ENCODE data around the gene UTS2R.
"Not testable (repeated sequence)": the region's sequence is repeated elsewhere in the genome, so short reads cannot be mapped to it uniquely, and the experiment has no call there.

Gene UTS2R

GRCh38 chr17:82353484-82353883 is 18.1 kb upstream of the UTS2R start:
- H3K27me3 ChIP-seq (ENCODE audit: insufficient read depth, low read length): peaks cover 3% of the 10 kb centered on the region
- peaks cover 15% of the 10 kb centered on the region for H3K4me1 ChIP-seq (ENCODE audit: insufficient read depth, low read length)
- no peak overlapping the region for H3K4me3 ChIP-seq (ENCODE audit: low read length)
- H3K36me3 ChIP-seq (ENCODE audit: insufficient read depth, low read length): no peaks in the 10 kb centered on the region
- H2AFZ ChIP-seq (ENCODE audit: low read depth, low read length): no peak overlapping the region
- no peaks in the 10 kb centered on the region for H3K9me3 ChIP-seq (ENCODE audit: low read length)

- Histone ChIP-seq H3K4me1 (ENCODE audit: insufficient read depth, low read length) (peaks cover 15% of the 10 kb centered on the region), H2AFZ (ENCODE audit: low read depth, low read length) (no peak overlapping the region), H3K27me3 (ENCODE audit: insufficient read depth, low read length) (no peaks in the 10 kb centered on the region), H3K9me3 (ENCODE audit: low read length) (no peaks in the 10 kb centered on the region), H3K4me3 (ENCODE audit: low read length) (no peak overlapping the region), H3K36me3 (ENCODE audit: insufficient read depth, low read length) (no peaks in the 10 kb centered on the region)
Observed at GRCh38 chr17:82354804-82355308, 16.7 kb upstream of the UTS2R start.

GRCh38 chr17:82355770-82356427 is 15.7 kb upstream of the UTS2R start:
- Histone ChIP-seq H3K9me3 (ENCODE audit: low read length) (no peaks in the 10 kb centered on the region), H3K27me3 (ENCODE audit: insufficient read depth, low read length) (no peaks in the 10 kb centered on the region), H3K4me3 (ENCODE audit: low read length) (no peak overlapping the region), H3K36me3 (ENCODE audit: insufficient read depth, low read length) (no peaks in the 10 kb centered on the region), H2AFZ (ENCODE audit: low read depth, low read length) (no peak overlapping the region), H3K4me1 (ENCODE audit: insufficient read depth, low read length) (peaks cover 15% of the 10 kb centered on the region)

- Histone ChIP-seq H3K4me3 (ENCODE audit: low read length) (no peak overlapping the region), H3K27me3 (ENCODE audit: insufficient read depth, low read length) (no peaks in the 10 kb centered on the region), H3K9me3 (ENCODE audit: low read length) (no peaks in the 10 kb centered on the region), H3K4me1 (ENCODE audit: insufficient read depth, low read length) (peaks cover 11% of the 10 kb centered on the region), H3K36me3 (ENCODE audit: insufficient read depth, low read length) (no peaks in the 10 kb centered on the region), H2AFZ (ENCODE audit: low read depth, low read length) (no peak overlapping the region)
Observed at GRCh38 chr17:82356845-82357355, 14.7 kb upstream of the UTS2R start.

GRCh38 chr17:82357394-82357793 is 14.2 kb upstream of the UTS2R start:
- Histone ChIP-seq H3K4me1 (ENCODE audit: insufficient read depth, low read length) (peaks cover 11% of the 10 kb centered on the region), H3K4me3 (ENCODE audit: low read length) (no peak overlapping the region), H3K27me3 (ENCODE audit: insufficient read depth, low read length) (no peaks in the 10 kb centered on the region), H3K9me3 (ENCODE audit: low read length) (no peaks in the 10 kb centered on the region), H2AFZ (ENCODE audit: low read depth, low read length) (no peak overlapping the region), H3K36me3 (ENCODE audit: insufficient read depth, low read length) (no peaks in the 10 kb centered on the region)

GRCh38 chr17:82358465-82359350 is 12.9 kb upstream of the UTS2R start, which contains the start of gene TEX19:
TSS of gene TEX19 (plus strand) at chr17:82359247. CDS start at chr17:82362151, 2,904 bp downstream.
- H2AFZ ChIP-seq (ENCODE audit: low read depth, low read length): no peak within 1 kb of the TSS
- no peaks in the 10 kb centered on the region for H3K27me3 ChIP-seq (ENCODE audit: insufficient read depth, low read length)
- no peaks in the 10 kb centered on the region for H3K36me3 ChIP-seq (ENCODE audit: insufficient read depth, low read length)
- no peaks in the 10 kb centered on the region for H3K9me3 ChIP-seq (ENCODE audit: low read length)
- no peak within 1 kb of the TSS for H3K4me3 ChIP-seq (ENCODE audit: low read length)
- H3K4me1 ChIP-seq (ENCODE audit: insufficient read depth, low read length): peaks cover 11% of the 10 kb centered on the region

- H3K27me3 ChIP-seq (ENCODE audit: insufficient read depth, low read length); H3K4me3 ChIP-seq (ENCODE audit: low read length); H2AFZ ChIP-seq (ENCODE audit: low read depth, low read length); H3K9me3 ChIP-seq (ENCODE audit: low read length); H3K36me3 ChIP-seq (ENCODE audit: insufficient read depth, low read length): not testable (repeated sequence)
- peaks cover 11% of the 10 kb centered on the region for H3K4me1 ChIP-seq (ENCODE audit: insufficient read depth, low read length)
Observed at GRCh38 chr17:82359451-82360074, 12.0 kb upstream of the UTS2R start.

- Histone ChIP-seq H3K36me3 (ENCODE audit: insufficient read depth, low read length) (no peaks in the 10 kb centered on the region), H2AFZ (ENCODE audit: low read depth, low read length) (no peak overlapping the region), H3K4me1 (ENCODE audit: insufficient read depth, low read length) (peaks cover 11% of the 10 kb centered on the region), H3K9me3 (ENCODE audit: low read length) (no peaks in the 10 kb centered on the region), H3K27me3 (ENCODE audit: insufficient read depth, low read length) (no peaks in the 10 kb centered on the region), H3K4me3 (ENCODE audit: low read length) (no peak overlapping the region)
Observed at GRCh38 chr17:82361885-82362633, 9.5 kb upstream of the UTS2R start.

GRCh38 chr17:82365606-82366295 is 5.8 kb upstream of the UTS2R start:
- Histone ChIP-seq H2AFZ (ENCODE audit: low read depth, low read length) (no peak overlapping the region), H3K9me3 (ENCODE audit: low read length) (peaks cover 4% of the 10 kb centered on the region), H3K27me3 (ENCODE audit: insufficient read depth, low read length) (peaks cover 5% of the 10 kb centered on the region), H3K36me3 (ENCODE audit: insufficient read depth, low read length) (no peaks in the 10 kb centered on the region), H3K4me1 (ENCODE audit: insufficient read depth, low read length) (peaks cover 4% of the 10 kb centered on the region), H3K4me3 (ENCODE audit: low read length) (no peak overlapping the region)

GRCh38 chr17:82366749-82367148 is 4.8 kb upstream of the UTS2R start:
- H3K9me3 ChIP-seq (ENCODE audit: low read length): peaks cover 4% of the 10 kb centered on the region
- H3K27me3 ChIP-seq (ENCODE audit: insufficient read depth, low read length): peaks cover 12% of the 10 kb centered on the region
- no peaks in the 10 kb centered on the region for H3K36me3 ChIP-seq (ENCODE audit: insufficient read depth, low read length)
- H3K4me1 ChIP-seq (ENCODE audit: insufficient read depth, low read length): peaks cover 4% of the 10 kb centered on the region
- no peak overlapping the region for H3K4me3 ChIP-seq (ENCODE audit: low read length)
- H2AFZ ChIP-seq (ENCODE audit: low read depth, low read length): no peak overlapping the region

- peaks cover 4% of the 10 kb centered on the region for H3K9me3 ChIP-seq (ENCODE audit: low read length)
- no peak overlapping the region for H2AFZ ChIP-seq (ENCODE audit: low read depth, low read length)
- H3K36me3 ChIP-seq (ENCODE audit: insufficient read depth, low read length): no peaks in the 10 kb centered on the region
- H3K4me3 ChIP-seq (ENCODE audit: low read length): no peak overlapping the region
- peaks cover 12% of the 10 kb centered on the region for H3K4me1 ChIP-seq (ENCODE audit: insufficient read depth, low read length)
- H3K27me3 ChIP-seq (ENCODE audit: insufficient read depth, low read length): peaks cover 22% of the 10 kb centered on the region
Observed at GRCh38 chr17:82367724-82368524, 3.6 kb upstream of the UTS2R start.
